SU-DHL-6 (cell line): ENCODE data around the gene DCAF12.

Experiments used
- H2AFZ ChIP-seq: fragments of 200-600 bp; sonication (generic); 2 replicates; pipeline ENCODE4 v1.6.1; 2014; ENCODE audit warnings: low read depth, mild to moderate bottlenecking, moderate library complexity, mixed read lengths, antibody characterized with exemption, low read length; ENCODE audit not compliant: severe bottlenecking
- H3F3A ChIP-seq: fragments of 200-600 bp; shearing (Covaris generic); 2 replicates; pipeline ENCODE4 v1.6.0; 2016; ENCODE audit warnings: antibody characterized with exemption, mild to moderate bottlenecking; ENCODE audit not compliant: insufficient read depth
- H3K27ac ChIP-seq: fragments of 200-600 bp; sonication (generic); 2 replicates; pipeline ENCODE4 v1.5.1; 2016; ENCODE audit warnings: low read depth, mild to moderate bottlenecking, low read length, moderate library complexity, mixed read lengths
- H3K27me3 ChIP-seq: fragments of 200-600 bp; sonication (generic), shearing (Covaris generic); 2 replicates; pipeline ENCODE4 v1.6.0; 2014; ENCODE audit warnings: mild to moderate bottlenecking, low read length
- H3K36me3 ChIP-seq: fragments of 200-600 bp; sonication (generic); 2 replicates; pipeline ENCODE4 v1.6.1; 2014; ENCODE audit warnings: mild to moderate bottlenecking, low read length, mixed read lengths
- H3K4me2 ChIP-seq: fragments of 300-600, 200-600 bp; shearing (Covaris generic), sonication (generic); 2 replicates; pipeline ENCODE4 v1.6.0; 2014; ENCODE audit warnings: low read length, low read depth, mild to moderate bottlenecking; ENCODE audit not compliant: poor library complexity, severe bottlenecking
- H3K4me3 ChIP-seq: fragments of 200-600 bp; sonication (generic); 2 replicates; pipeline ENCODE4 v1.5.1; 2014; ENCODE audit warnings: antibody characterized with exemption, low read length, mild to moderate bottlenecking, mixed read lengths; ENCODE audit not compliant: insufficient read depth, poor library complexity, severe bottlenecking
- H3K79me2 ChIP-seq: fragments of 200-600 bp; sonication (generic); 2 replicates; pipeline ENCODE4 v1.6.1; 2014; ENCODE audit warnings: mild to moderate bottlenecking, low read length, moderate library complexity; ENCODE audit not compliant: insufficient read depth
- H3K9ac ChIP-seq: fragments of 200-600 bp; sonication (generic); 2 replicates; pipeline ENCODE4 v1.7.0; 2014; ENCODE audit warnings: mild to moderate bottlenecking, low read length
- H3K9me2 ChIP-seq: fragments of 200-600 bp; sonication (generic); replicated peaks from 2 replicates; pipeline ENCODE4 v1.6.1; 2014; ENCODE audit warnings: low read length; ENCODE audit not compliant: insufficient read depth
- H3K9me3 ChIP-seq: fragments of 200-600 bp; sonication (generic); 2 replicates; pipeline ENCODE4 v1.6.1; 2014; ENCODE audit warnings: low read length, mixed read lengths; ENCODE audit not compliant: insufficient read depth
- H4K20me1 ChIP-seq: fragments of 200-600 bp; sonication (generic); 2 replicates; pipeline ENCODE4 v1.6.1; 2014; ENCODE audit warnings: low read depth, mild to moderate bottlenecking, antibody characterized with exemption, low read length, moderate library complexity, mixed read lengths
- CTCF ChIP-seq: fragments of 200-600 bp; sonication (generic); IDR thresholded peaks from one replicate; pipeline ENCODE4 v1.5.1; 2017; ENCODE audit warnings: antibody characterized with exemption, mild to moderate bottlenecking, low read length, moderate library complexity; ENCODE audit not compliant: insufficient read depth, poor library complexity, severe bottlenecking
- EZH2phosphoT487 ChIP-seq: fragments of 200-600 bp; sonication (generic), shearing (Covaris generic); conservative IDR thresholded peaks from 2 replicates; pipeline ENCODE4 v1.6.1; 2018; ENCODE audit warnings: mild to moderate bottlenecking, antibody characterized with exemption, low read length, moderate library complexity, mixed read lengths

DCAF12 gene

GRCh38 chr9:34133436-34133949, 7.0 kb upstream of the DCAF12 start:
- no peak overlapping the region for H3K4me2 ChIP-seq
- no peaks in the 10 kb centered on the region for H3K27me3 ChIP-seq
- no peaks in the 10 kb centered on the region for H3F3A ChIP-seq
- H3K9ac ChIP-seq, result no peak overlapping the region
- TF ChIP-seq EZH2phosphoT487, result no peak
- no peak for TF ChIP-seq CTCF
- H4K20me1 ChIP-seq, result no peaks in the 10 kb centered on the region
- H3K36me3 ChIP-seq, result no peaks in the 10 kb centered on the region
- H3K79me2 ChIP-seq, result no peaks in the 10 kb centered on the region
- H3K27ac ChIP-seq, result no peak overlapping the region
- no peak overlapping the region for H2AFZ ChIP-seq
- no peak overlapping the region for H3K4me3 ChIP-seq
- no peaks in the 10 kb centered on the region for H3K9me2 ChIP-seq
- H3K9me3 ChIP-seq, result no peaks in the 10 kb centered on the region

- no peaks in the 10 kb centered on the region for H3K27me3 ChIP-seq
These were observed 5.1 kb upstream of the DCAF12 start for GRCh38 chr9:34131571-34131970.

GRCh38 chr9:34127035-34127948, 794 bp upstream of the DCAF12 start:
- no peaks in the 10 kb centered on the region for H3K27me3 ChIP-seq
- H3K4me2 ChIP-seq, result peak overlapping the region; percentile 70
- H3K79me2 ChIP-seq, result peaks cover 36% of the 10 kb centered on the region
- H3K9ac ChIP-seq, result peak overlapping the region; percentile 80
- H3K27ac ChIP-seq, result peak overlapping the region; percentile 59
- H3K4me3 ChIP-seq, result peak overlapping the region; percentile 84
- peak overlapping the region; percentile 52 for H2AFZ ChIP-seq
- H3F3A ChIP-seq, result peaks cover 26% of the 10 kb centered on the region
- H3K9me3 ChIP-seq, result no peaks in the 10 kb centered on the region
- no peaks in the 10 kb centered on the region for H3K9me2 ChIP-seq
- peaks cover 10% of the 10 kb centered on the region for H4K20me1 ChIP-seq
- TF ChIP-seq CTCF (no peak), EZH2phosphoT487 (no peak)
- H3K36me3 ChIP-seq, result peaks cover 10% of the 10 kb centered on the region

More at GRCh38 chr9:34131571-34131970, 5.1 kb upstream of the DCAF12 start:
- H3K79me2 ChIP-seq, result no peaks in the 10 kb centered on the region
- H3K9ac ChIP-seq, result no peak overlapping the region
- H3K4me3 ChIP-seq, result no peak overlapping the region
- no peaks in the 10 kb centered on the region for H3K9me2 ChIP-seq
- no peaks in the 10 kb centered on the region for H3K9me3 ChIP-seq
- no peaks in the 10 kb centered on the region for H3K36me3 ChIP-seq
- no peak for TF ChIP-seq EZH2phosphoT487
- TF ChIP-seq CTCF, result no peak
- H3F3A ChIP-seq, result no peaks in the 10 kb centered on the region
- no peaks in the 10 kb centered on the region for H4K20me1 ChIP-seq
- no peak overlapping the region for H3K4me2 ChIP-seq
- H2AFZ ChIP-seq, result no peak overlapping the region
- no peak overlapping the region for H3K27ac ChIP-seq
